ENCODE results near the gene WASHC2A.

The WASHC2A gene

DNA sequence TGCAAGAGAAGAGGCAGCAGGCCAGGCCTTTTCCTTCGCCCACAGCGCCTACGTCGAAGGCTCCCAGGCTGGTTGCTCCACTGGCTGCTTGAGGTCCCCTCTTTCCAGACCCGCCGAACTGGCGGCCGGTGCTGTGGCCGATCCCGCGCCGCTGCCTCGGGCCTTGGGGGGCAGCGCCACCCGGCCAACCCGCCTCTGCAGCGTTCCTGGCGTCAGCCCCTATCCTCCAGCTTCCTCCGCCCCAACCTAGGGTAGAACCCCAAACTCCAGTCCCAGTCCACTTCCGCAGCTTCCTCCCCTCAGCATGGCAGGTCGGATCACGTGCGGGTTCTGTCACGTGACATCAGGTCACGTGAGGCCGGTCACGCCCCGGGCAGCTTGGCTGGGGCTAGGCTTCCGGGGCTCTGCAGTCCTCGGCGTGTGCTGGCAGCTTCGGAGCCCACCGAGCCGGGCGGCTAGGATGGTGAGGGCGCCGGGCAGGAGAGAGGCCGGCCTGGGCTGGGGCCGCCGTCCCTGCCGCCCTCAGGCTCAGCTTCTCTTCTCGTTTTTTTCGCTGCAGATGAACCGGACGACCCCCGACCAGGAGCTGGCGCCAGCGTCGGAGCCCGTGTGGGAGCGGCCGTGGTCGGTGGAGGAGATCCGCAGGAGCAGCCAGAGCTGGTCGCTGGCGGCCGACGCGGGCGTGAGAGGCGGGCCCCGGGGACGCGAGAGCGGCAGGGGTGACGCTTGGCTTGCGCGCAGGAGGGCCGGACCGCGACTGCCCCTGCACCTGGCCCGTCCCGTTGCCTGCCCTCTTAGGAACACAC, at the start of gene WASHC2A (continued):
- TF ChIP-seq ZBTB8A (tag by site-specific recombination; IDR thresholded peaks at IDR 0.05) (peak; percentile 43; the same call in 1 of the 2 replicates), ZEB2 (tag by site-specific recombination; IDR thresholded peaks at IDR 0.05) (peak; percentile 58; the same call in 1 of the 2 replicates), ZNF629 (tag by site-specific recombination; IDR thresholded peaks at IDR 0.05) (peak; percentile 71), ZNF561 (tag by site-specific recombination; IDR thresholded peaks at IDR 0.05; ENCODE audit: borderline replicate concordance) (peak; percentile 47; the same call in 1 of the 2 replicates), KLF1 (tag by site-specific recombination; IDR thresholded peaks at IDR 0.05) (peak; percentile 88), ZFP69B (tag by site-specific recombination; IDR thresholded peaks at IDR 0.05) (peak; percentile 62; the same call in 1 of the 2 replicates), ZNF76 (tag by site-specific recombination; IDR thresholded peaks at IDR 0.05; ENCODE audit: borderline replicate concordance, low read depth) (peak; percentile 67), ZSCAN30 (tag by site-specific recombination; IDR thresholded peaks at IDR 0.05) (peak; percentile 54), ZBTB48 (tag by site-specific recombination; IDR thresholded peaks at IDR 0.05) (peak; percentile 52; the same call in 1 of the 2 replicates), KLF7 (tag by site-specific recombination; IDR thresholded peaks at IDR 0.05; ENCODE audit: borderline replicate concordance) (peak; percentile 99), KLF16 (tag by site-specific recombination; IDR thresholded peaks at IDR 0.05) (peak; percentile 96), ZNF19 (tag by site-specific recombination; IDR thresholded peaks at IDR 0.05; ENCODE audit: low read depth) (0 out of 2 replicates have a peak, but pooled peaks have one; percentile 24), ZBTB20 (tag by site-specific recombination; IDR thresholded peaks at IDR 0.05) (peak; percentile 80), ZBTB21 (tag by site-specific recombination; IDR thresholded peaks at IDR 0.05) (peak; percentile 55; the same call in 1 of the 2 replicates), SP3 (tag by site-specific recombination; IDR thresholded peaks at IDR 0.05) (peak; percentile 86), ZNF366 (tag by site-specific recombination; conservative IDR thresholded peaks at IDR 0.05) (peak; percentile 46; the same call in 1 of the 2 replicates), ZFHX2 (tag by site-specific recombination; conservative IDR thresholded peaks at IDR 0.05) (peak; percentile 46; the same call in 1 of the 2 replicates), ZNF335 (tag by site-specific recombination; conservative IDR thresholded peaks at IDR 0.05) (peak; percentile 74), SP2 (tag by site-specific recombination; IDR thresholded peaks at IDR 0.05) (peak; percentile 77), ZNF501 (tag by site-specific recombination; IDR thresholded peaks at IDR 0.05) (peak; percentile 97), ZBTB17 (tag by site-specific recombination; IDR thresholded peaks at IDR 0.05) (peak; percentile 93), EGR2 (tag by site-specific recombination; IDR thresholded peaks at IDR 0.05; ENCODE audit: low read depth) (peak; percentile 24; the same call in 1 of the 2 replicates), ZNF391 (tag by site-specific recombination; IDR thresholded peaks at IDR 0.05; ENCODE audit: borderline replicate concordance, low read depth) (peak; percentile 69; the same call in 1 of the 2 replicates), ZNF600 (tag by site-specific recombination; IDR thresholded peaks at IDR 0.05) (peak; percentile 29; the same call in 1 of the 2 replicates), KLF10 (tag by site-specific recombination; IDR thresholded peaks at IDR 0.05) (peak; percentile 84), ZIC2 (tag by site-specific recombination; IDR thresholded peaks at IDR 0.05) (peak; percentile 31; the same call in 1 of the 2 replicates), ZNF140 (tag by site-specific recombination; IDR thresholded peaks at IDR 0.05) (peak; percentile 6; the same call in 1 of the 2 replicates)
- TF ChIP-seq, protein P1, sequence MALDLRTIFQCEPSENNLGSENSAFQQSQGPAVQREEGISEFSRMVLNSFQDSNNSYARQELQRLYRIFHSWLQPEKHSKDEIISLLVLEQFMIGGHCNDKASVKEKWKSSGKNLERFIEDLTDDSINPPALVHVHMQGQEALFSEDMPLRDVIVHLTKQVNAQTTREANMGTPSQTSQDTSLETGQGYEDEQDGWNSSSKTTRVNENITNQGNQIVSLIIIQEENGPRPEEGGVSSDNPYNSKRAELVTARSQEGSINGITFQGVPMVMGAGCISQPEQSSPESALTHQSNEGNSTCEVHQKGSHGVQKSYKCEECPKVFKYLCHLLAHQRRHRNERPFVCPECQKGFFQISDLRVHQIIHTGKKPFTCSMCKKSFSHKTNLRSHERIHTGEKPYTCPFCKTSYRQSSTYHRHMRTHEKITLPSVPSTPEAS (tag by site-specific recombination; IDR thresholded peaks at IDR 0.05) = peak; percentile 42; the same call in 1 of the 2 replicates
- TF ChIP-seq, protein P2, sequence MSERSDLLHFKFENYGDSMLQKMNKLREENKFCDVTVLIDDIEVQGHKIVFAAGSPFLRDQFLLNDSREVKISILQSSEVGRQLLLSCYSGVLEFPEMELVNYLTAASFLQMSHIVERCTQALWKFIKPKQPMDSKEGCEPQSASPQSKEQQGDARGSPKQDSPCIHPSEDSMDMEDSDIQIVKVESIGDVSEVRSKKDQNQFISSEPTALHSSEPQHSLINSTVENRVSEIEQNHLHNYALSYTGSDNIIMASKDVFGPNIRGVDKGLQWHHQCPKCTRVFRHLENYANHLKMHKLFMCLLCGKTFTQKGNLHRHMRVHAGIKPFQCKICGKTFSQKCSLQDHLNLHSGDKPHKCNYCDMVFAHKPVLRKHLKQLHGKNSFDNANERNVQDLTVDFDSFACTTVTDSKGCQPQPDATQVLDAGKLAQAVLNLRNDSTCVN (tag by site-specific recombination; optimal IDR thresholded peaks at IDR 0.05) = peak; percentile 62
- TF ChIP-seq, protein P3, sequence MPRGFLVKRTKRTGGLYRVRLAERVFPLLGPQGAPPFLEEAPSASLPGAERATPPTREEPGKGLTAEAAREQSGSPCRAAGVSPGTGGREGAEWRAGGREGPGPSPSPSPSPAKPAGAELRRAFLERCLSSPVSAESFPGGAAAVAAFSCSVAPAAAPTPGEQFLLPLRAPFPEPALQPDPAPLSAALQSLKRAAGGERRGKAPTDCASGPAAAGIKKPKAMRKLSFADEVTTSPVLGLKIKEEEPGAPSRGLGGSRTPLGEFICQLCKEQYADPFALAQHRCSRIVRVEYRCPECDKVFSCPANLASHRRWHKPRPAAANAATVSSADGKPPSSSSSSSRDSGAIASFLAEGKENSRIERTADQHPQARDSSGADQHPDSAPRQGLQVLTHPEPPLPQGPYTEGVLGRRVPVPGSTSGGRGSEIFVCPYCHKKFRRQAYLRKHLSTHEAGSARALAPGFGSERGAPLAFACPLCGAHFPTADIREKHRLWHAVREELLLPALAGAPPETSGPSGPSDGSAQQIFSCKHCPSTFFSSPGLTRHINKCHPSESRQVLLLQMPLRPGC (tag by site-specific recombination; IDR thresholded peaks at IDR 0.05) = peak; percentile 77
- TF ChIP-seq, protein P4, sequence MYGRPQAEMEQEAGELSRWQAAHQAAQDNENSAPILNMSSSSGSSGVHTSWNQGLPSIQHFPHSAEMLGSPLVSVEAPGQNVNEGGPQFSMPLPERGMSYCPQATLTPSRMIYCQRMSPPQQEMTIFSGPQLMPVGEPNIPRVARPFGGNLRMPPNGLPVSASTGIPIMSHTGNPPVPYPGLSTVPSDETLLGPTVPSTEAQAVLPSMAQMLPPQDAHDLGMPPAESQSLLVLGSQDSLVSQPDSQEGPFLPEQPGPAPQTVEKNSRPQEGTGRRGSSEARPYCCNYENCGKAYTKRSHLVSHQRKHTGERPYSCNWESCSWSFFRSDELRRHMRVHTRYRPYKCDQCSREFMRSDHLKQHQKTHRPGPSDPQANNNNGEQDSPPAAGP (tag by site-specific recombination; IDR thresholded peaks at IDR 0.05) = peak; percentile 93
- TF ChIP-seq, protein P5, sequence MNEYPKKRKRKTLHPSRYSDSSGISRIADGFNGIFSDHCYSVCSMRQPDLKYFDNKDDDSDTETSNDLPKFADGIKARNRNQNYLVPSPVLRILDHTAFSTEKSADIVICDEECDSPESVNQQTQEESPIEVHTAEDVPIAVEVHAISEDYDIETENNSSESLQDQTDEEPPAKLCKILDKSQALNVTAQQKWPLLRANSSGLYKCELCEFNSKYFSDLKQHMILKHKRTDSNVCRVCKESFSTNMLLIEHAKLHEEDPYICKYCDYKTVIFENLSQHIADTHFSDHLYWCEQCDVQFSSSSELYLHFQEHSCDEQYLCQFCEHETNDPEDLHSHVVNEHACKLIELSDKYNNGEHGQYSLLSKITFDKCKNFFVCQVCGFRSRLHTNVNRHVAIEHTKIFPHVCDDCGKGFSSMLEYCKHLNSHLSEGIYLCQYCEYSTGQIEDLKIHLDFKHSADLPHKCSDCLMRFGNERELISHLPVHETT (tag by site-specific recombination; IDR thresholded peaks at IDR 0.05) = peak; percentile 94
